Activated CD8-positive, alpha-beta memory T cell treated with anti-CD3 and anti-CD28 coated beads, Interleukin-2, amount 50 U/mL, for 24 hours (primary cell): ENCODE data around the gene OR7C1.
"Not testable (repeated sequence)": the region's sequence is repeated elsewhere in the genome, so short reads cannot be mapped to it uniquely, and the experiment has no call there.

ENCODE experiments used
- DNase-seq: peaks from one replicate; pipeline ENCODE4 v3.0.0-alpha.2; 2020; ENCODE audit errors: extremely low read depth

The OR7C1 gene

DNA sequence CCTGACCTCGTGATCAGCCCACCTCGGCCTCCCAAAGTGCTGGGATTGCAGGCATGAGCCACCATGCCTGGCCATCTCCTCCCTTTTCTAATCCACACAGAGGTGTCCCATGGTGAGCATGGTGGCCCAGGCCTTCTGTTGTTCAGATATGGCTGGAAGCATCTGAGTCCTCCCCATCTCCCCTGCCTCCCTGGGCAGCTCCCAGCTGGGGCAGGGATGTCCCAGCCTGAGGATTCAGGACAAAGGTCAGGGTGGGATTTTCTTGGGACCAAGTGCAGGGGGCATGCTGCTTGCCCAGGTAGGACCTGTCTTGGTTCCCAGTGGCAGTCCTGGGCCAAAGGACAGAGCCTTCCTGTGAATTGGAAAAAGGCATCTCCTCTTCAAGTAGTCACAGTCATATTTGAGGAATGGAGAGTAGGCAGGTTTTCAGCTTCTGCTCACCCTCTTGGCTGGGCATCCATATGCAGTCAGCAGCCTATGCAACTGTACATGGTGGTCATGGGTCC lies 67.5 kb downstream of the OR7C1 start:
- DNase-seq, result no peak

DNA sequence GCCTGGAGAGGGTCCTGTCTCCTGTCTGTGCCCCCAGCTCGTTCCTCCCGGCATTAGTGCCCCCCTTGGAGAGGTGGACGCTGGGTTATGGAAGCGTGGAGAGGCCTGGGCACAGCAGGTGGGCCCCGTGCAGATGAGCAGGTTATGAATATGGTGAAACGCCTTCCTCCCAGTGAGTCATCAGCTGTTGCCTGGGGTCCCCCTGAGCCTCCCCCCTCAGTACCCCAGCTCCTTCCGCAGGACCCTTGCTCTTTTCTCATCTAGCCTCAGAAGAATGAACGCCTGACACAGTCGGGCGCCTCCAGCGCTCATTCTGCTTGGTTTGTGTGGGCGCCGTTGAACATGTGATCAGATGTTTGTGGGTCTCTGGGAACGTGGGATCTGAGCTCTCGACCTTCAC lies 69.1 kb downstream of the OR7C1 start:
- DNase-seq, result not testable (repeated sequence)

DNA sequence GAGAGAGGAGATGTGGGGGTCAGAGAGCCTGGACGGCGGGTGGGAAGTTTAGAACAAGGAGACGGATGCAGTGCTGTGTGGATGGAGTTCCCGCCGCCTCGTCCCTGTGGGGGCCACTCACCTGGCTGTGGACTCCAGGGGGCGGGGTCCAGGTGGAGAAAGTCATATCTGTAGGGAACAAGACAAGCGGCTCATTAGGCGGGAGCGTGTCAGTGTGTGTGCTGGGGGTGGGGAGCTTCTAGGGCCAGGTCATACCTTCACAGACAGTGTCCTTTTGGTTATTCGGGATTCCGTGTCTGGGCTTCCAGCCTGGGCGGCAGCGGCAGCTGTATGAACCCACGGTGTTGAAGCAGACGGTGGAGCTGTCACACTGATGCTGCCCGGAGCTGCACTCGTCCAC lies 69.6 kb downstream of the OR7C1 start:
- not testable (repeated sequence) for DNase-seq

- no peak for DNase-seq
Observed at GRCh38 chr19:14764401-14764800, 70.6 kb downstream of the OR7C1 start.

- DNase-seq, result no peak
Observed at GRCh38 chr19:14763497-14764145, 71.4 kb downstream of the OR7C1 start.

DNA sequence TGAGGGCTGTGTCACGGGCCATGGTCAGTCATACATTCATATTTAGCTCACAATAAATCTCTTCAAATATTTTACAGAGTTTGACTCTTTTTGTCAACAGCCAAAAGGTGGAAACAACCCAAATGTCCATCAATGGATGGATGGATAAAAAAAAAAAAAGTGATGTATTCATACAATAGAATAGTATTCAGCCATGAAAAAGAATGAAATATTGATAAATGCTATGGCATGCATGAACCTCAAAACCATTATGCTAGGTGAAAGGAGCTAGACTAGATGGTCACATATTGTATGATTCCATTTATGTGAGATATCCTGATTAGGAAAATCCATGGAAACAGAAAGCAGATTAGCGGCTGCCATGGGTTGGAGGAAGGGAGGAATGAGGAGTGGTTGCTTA lies 72.9 kb downstream of the OR7C1 start:
- DNase-seq, result no peak

DNA sequence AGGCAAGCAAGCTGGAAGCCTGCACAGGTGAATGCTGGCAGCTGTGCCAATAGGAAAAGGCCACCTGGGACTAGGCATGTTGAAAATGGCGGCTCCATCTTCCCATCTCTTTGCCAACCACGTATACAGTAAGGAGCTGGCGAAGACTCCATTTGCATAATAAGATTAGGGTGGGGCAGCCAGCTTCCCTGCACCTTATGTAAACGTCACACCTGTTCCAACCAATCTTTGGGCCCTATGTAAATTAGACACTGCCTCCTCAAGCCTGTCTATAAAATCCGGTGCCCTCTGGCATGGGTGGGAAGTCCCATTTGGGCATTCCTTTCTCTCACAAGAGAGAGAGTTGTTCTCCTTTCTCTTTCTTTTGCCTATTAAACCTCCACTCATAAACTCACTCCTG lies 73.4 kb downstream of the OR7C1 start:
- no peak for DNase-seq

DNA sequence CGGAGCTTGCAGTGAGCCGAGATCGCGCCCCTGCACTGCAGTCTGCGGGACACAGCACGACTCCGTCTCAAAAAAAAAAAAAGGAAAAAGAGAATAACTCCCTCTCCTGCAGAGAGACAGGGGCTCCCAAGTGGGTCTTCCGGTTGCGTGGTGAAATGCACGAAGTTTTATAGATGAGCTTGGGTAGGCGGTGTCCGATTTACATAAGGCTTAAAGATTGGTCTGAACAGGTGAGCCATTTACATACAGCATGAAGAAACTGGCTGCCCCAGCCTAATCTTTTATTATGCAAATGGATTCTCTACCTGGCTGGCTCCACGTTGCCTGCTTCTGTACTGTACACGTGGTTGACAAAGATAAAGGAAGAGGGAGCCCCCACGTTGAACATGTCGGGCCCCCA lies 76.2 kb downstream of the OR7C1 start:
- no peak for DNase-seq

GRCh38 chr19:14748601-14749000 lies 86.4 kb downstream of the OR7C1 start:
- DNase-seq, result no peak
